PFSK-1 (cell line): ENCODE results near the gene HGFAC.

Experiments
- FOXP2 ChIP-seq: optimal IDR thresholded peaks from 2 replicates; pipeline ENCODE3; 2011; ENCODE audit warnings: borderline replicate concordance, control low read depth, inconsistent platforms; ENCODE audit not compliant: insufficient read depth; ENCODE audit errors: extremely low read length, extremely low read depth
- POLR2AphosphoS5 ChIP-seq: IDR thresholded peaks from 2 replicates; pipeline ENCODE4 v1.6.1; 2012; ENCODE audit warnings: low read depth, mild to moderate bottlenecking, control low read depth, low read length, moderate library complexity
- REST ChIP-seq, 2 experiments: IDR thresholded peaks; 2 replicates each; pipeline versions ENCODE4 v1.6.1 to v1.8.0; 2011 to 2012; ENCODE audit warnings: low read depth in 2 of 2, low read length in 2 of 2, control low read depth in 1 of 2, inconsistent platforms in 1 of 2, mild to moderate bottlenecking in 1 of 2, moderate library complexity in 1 of 2; ENCODE audit not compliant: insufficient read depth in 1 of 2
- SIN3A ChIP-seq: IDR thresholded peaks from 2 replicates; pipeline ENCODE4 v1.6.1; 2012; ENCODE audit warnings: mild to moderate bottlenecking, low read length, moderate library complexity, borderline replicate concordance; ENCODE audit not compliant: insufficient read depth
- TAF1 ChIP-seq: IDR thresholded peaks from 2 replicates; pipeline ENCODE4 v1.6.1; 2012; ENCODE audit warnings: low read length, control low read depth, borderline replicate concordance; ENCODE audit not compliant: insufficient read depth

The HGFAC gene

GRCh38 chr4:3466691-3467600 is 25.2 kb downstream of the HGFAC start:
- no peak for TF ChIP-seq SIN3A
- no peak for TF ChIP-seq REST (IDR thresholded peaks at IDR 0.05; ENCODE audit: insufficient read depth in 1 of 2, low read depth in 2 of 2, low read length in 2 of 2)
- no peak for TF ChIP-seq POLR2AphosphoS5
- TF ChIP-seq FOXP2, result no peak
- TF ChIP-seq TAF1, result no peak

GRCh38 chr4:3467601-3468031 is 25.8 kb downstream of the HGFAC start:
- TF ChIP-seq TAF1, result no peak
- no peak for TF ChIP-seq REST (IDR thresholded peaks at IDR 0.05; ENCODE audit: insufficient read depth in 1 of 2, low read depth in 2 of 2, low read length in 2 of 2)
- TF ChIP-seq SIN3A, result no peak
- no peak for TF ChIP-seq FOXP2
- TF ChIP-seq POLR2AphosphoS5, result no peak

DNA sequence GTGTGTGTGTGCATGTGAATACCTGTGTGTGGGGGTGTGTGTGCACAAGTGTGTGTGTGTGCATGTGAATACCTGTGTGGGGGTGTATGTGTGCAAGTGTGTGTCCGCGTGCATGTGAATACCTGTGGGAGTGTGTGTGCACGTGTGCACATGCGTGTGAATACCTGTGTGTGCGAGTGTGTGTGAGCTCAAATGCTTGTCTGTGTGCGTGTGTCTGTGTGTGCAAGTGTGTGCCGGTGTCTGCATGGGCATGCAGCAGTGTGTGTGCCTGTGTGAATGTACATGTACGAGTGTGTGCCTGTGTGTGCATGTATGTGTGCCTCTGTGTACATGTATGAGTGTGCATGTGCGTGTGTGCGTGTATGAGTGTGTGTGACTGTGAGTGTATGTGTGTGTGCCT is 26.4 kb downstream of the HGFAC start:
- TF ChIP-seq REST (IDR thresholded peaks at IDR 0.05; ENCODE audit: insufficient read depth in 1 of 2, low read depth in 2 of 2, low read length in 2 of 2) (no peak), FOXP2 (no peak), TAF1 (no peak), POLR2AphosphoS5 (no peak), SIN3A (no peak)

DNA sequence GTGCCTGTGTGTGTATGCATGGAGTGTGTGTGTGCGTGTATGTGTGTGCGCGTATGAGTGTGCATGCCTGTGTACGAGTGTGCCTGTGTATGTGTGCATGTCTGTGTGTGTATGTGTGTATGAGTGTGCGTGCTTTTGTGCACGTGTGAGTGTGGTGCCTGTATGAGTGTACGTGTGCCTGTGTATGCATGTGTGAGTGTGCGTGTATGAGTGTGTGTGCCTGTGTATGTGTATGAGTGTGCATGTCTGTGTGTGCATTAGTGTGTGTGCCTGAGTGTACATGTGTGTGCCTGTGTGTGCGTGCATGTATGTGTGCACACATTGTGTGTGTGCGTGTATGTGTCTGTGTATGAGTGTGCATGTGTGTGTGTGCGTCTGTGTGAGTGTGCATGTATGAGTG is 27.0 kb downstream of the HGFAC start:
- TF ChIP-seq FOXP2 (no peak), TAF1 (no peak), REST (IDR thresholded peaks at IDR 0.05; ENCODE audit: insufficient read depth in 1 of 2, low read depth in 2 of 2, low read length in 2 of 2) (no peak), SIN3A (no peak)
